Tibial nerve (tissue), 4 donors: ENCODE results near the gene SDCCAG8.

ENCODE experiments used
- EP300 ChIP-seq, 2 donors: sonication (generic); formaldehyde crosslinking; IDR thresholded peaks; one replicate each; pipeline ENCODE4 v1.6.1; 2017; ENCODE audit warnings: antibody characterized with exemption in 2 of 2, mild to moderate bottlenecking in 1 of 2
- TF ChIP-seq, protein P1 (sequence below), 5 experiments: fragments of 200-600 bp in 3 of 5; fragments of 450-650 bp in 2 of 5; sonication (generic) in 3 of 5; IDR thresholded peaks; one replicate each; pipeline ENCODE4 v1.5.1; 2016 to 2019; ENCODE audit warnings: antibody characterized with exemption in 5 of 5, mild to moderate bottlenecking in 3 of 5, moderate library complexity in 2 of 5

DNA sequence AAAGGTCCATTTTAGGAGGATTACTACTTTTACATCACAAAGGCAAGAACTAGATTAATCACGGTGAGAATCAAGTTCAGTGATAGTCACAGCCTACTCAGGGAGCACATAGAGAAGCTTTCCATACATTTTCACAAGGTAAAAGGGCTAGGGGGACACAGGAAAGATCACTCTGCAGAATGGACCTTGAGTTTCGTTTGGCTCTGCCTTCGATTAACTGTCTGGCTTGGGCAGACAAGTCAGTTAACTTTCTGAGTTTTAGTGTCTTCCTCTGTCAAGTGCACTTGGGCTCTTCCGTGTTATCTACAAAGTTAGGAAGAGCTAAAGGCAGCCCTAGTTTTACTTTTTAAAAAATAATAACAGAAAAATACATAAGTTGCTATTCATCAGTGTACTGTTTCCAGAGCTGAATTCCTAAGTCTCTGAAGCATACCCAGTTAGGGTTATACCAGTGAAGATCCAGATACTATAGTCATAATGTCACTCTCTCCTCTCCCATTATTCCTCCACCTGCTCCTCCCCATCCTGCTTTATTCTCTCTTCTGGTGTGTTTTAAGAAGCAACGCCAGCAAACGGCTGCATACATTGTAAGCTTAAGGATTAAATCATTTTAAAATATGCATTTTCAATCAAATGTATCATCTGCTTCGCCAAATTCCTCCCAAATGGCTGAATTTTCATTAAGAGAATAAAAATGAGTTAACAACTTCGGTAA is 2.5 kb upstream of the SDCCAG8 start:
- TF ChIP-seq, protein P1, sequence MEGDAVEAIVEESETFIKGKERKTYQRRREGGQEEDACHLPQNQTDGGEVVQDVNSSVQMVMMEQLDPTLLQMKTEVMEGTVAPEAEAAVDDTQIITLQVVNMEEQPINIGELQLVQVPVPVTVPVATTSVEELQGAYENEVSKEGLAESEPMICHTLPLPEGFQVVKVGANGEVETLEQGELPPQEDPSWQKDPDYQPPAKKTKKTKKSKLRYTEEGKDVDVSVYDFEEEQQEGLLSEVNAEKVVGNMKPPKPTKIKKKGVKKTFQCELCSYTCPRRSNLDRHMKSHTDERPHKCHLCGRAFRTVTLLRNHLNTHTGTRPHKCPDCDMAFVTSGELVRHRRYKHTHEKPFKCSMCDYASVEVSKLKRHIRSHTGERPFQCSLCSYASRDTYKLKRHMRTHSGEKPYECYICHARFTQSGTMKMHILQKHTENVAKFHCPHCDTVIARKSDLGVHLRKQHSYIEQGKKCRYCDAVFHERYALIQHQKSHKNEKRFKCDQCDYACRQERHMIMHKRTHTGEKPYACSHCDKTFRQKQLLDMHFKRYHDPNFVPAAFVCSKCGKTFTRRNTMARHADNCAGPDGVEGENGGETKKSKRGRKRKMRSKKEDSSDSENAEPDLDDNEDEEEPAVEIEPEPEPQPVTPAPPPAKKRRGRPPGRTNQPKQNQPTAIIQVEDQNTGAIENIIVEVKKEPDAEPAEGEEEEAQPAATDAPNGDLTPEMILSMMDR (IDR thresholded peaks at IDR 0.05) = no peak
- TF ChIP-seq EP300 (IDR thresholded peaks at IDR 0.05) = no peak
